SU-DHL-6 (cell line): ENCODE measurements around the gene CYP2A6.

Experiments used
- H2AFZ ChIP-seq: fragments of 200-600 bp; sonication (generic); 2 replicates; pipeline ENCODE4 v1.6.1; 2014; ENCODE audit warnings: low read depth, mild to moderate bottlenecking, moderate library complexity, mixed read lengths, antibody characterized with exemption, low read length; ENCODE audit not compliant: severe bottlenecking
- H3F3A ChIP-seq: fragments of 200-600 bp; shearing (Covaris generic); 2 replicates; pipeline ENCODE4 v1.6.0; 2016; ENCODE audit warnings: antibody characterized with exemption, mild to moderate bottlenecking; ENCODE audit not compliant: insufficient read depth
- H3K27ac ChIP-seq: fragments of 200-600 bp; sonication (generic); 2 replicates; pipeline ENCODE4 v1.5.1; 2016; ENCODE audit warnings: low read depth, mild to moderate bottlenecking, low read length, moderate library complexity, mixed read lengths
- H3K27me3 ChIP-seq: fragments of 200-600 bp; sonication (generic), shearing (Covaris generic); 2 replicates; pipeline ENCODE4 v1.6.0; 2014; ENCODE audit warnings: mild to moderate bottlenecking, low read length
- H3K36me3 ChIP-seq: fragments of 200-600 bp; sonication (generic); 2 replicates; pipeline ENCODE4 v1.6.1; 2014; ENCODE audit warnings: mild to moderate bottlenecking, low read length, mixed read lengths
- H3K4me2 ChIP-seq: fragments of 300-600, 200-600 bp; shearing (Covaris generic), sonication (generic); 2 replicates; pipeline ENCODE4 v1.6.0; 2014; ENCODE audit warnings: low read length, low read depth, mild to moderate bottlenecking; ENCODE audit not compliant: poor library complexity, severe bottlenecking
- H3K4me3 ChIP-seq: fragments of 200-600 bp; sonication (generic); 2 replicates; pipeline ENCODE4 v1.5.1; 2014; ENCODE audit warnings: antibody characterized with exemption, low read length, mild to moderate bottlenecking, mixed read lengths; ENCODE audit not compliant: insufficient read depth, poor library complexity, severe bottlenecking
- H3K79me2 ChIP-seq: fragments of 200-600 bp; sonication (generic); 2 replicates; pipeline ENCODE4 v1.6.1; 2014; ENCODE audit warnings: mild to moderate bottlenecking, low read length, moderate library complexity; ENCODE audit not compliant: insufficient read depth
- H3K9ac ChIP-seq: fragments of 200-600 bp; sonication (generic); 2 replicates; pipeline ENCODE4 v1.7.0; 2014; ENCODE audit warnings: mild to moderate bottlenecking, low read length
- H3K9me2 ChIP-seq: fragments of 200-600 bp; sonication (generic); replicated peaks from 2 replicates; pipeline ENCODE4 v1.6.1; 2014; ENCODE audit warnings: low read length; ENCODE audit not compliant: insufficient read depth
- H3K9me3 ChIP-seq: fragments of 200-600 bp; sonication (generic); 2 replicates; pipeline ENCODE4 v1.6.1; 2014; ENCODE audit warnings: low read length, mixed read lengths; ENCODE audit not compliant: insufficient read depth
- H4K20me1 ChIP-seq: fragments of 200-600 bp; sonication (generic); 2 replicates; pipeline ENCODE4 v1.6.1; 2014; ENCODE audit warnings: low read depth, mild to moderate bottlenecking, antibody characterized with exemption, low read length, moderate library complexity, mixed read lengths
- EZH2phosphoT487 ChIP-seq: fragments of 200-600 bp; sonication (generic), shearing (Covaris generic); conservative IDR thresholded peaks from 2 replicates; pipeline ENCODE4 v1.6.1; 2018; ENCODE audit warnings: mild to moderate bottlenecking, antibody characterized with exemption, low read length, moderate library complexity, mixed read lengths
- TF ChIP-seq, protein P1 (sequence below): fragments of 200-600 bp; sonication (generic); IDR thresholded peaks from one replicate; pipeline ENCODE4 v1.5.1; 2017; ENCODE audit warnings: antibody characterized with exemption, mild to moderate bottlenecking, low read length, moderate library complexity; ENCODE audit not compliant: insufficient read depth, poor library complexity, severe bottlenecking

Gene CYP2A6

DNA sequence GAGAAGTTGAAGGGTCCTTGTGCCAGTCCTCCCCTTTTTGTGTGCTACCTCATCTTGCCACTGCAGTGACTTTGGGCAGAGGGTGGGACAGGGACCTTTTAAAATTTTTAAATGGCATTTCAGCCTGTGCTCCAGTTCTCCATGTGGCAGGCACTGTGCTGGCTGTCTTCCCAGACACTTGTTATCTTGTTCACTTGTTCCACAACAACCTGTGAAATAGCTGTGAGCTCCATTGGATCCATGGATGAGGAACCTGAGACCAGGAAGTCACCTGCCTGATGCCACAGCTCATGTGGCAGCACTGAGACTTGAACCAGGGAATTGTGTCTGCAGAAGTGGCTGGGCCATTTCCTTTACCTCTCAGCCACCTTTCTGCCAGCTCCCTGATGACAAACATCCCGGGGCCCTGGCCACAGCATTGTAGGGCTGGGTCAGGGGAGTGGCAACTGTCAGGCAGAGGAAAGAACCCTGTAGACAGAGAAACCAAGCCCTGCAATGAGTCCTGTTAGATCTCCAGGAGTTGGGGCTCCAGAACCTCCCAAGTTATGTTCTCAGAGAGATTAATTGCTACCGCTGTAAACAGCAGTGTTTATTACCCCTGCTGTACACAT lies 44.9 kb downstream of the CYP2A6 start:
- peaks cover 3% of the 10 kb centered on the region; the same call in 1 of the 2 replicates for H3F3A ChIP-seq
- no peak overlapping the region for H3K4me3 ChIP-seq
- no peaks in the 10 kb centered on the region for H3K9me2 ChIP-seq
- H3K9ac ChIP-seq: no peak overlapping the region
- H3K9me3 ChIP-seq: no peaks in the 10 kb centered on the region
- H2AFZ ChIP-seq: no peak overlapping the region
- no peak overlapping the region for H3K4me2 ChIP-seq
- no peaks in the 10 kb centered on the region for H3K36me3 ChIP-seq
- no peak for TF ChIP-seq EZH2phosphoT487
- TF ChIP-seq, protein P1, sequence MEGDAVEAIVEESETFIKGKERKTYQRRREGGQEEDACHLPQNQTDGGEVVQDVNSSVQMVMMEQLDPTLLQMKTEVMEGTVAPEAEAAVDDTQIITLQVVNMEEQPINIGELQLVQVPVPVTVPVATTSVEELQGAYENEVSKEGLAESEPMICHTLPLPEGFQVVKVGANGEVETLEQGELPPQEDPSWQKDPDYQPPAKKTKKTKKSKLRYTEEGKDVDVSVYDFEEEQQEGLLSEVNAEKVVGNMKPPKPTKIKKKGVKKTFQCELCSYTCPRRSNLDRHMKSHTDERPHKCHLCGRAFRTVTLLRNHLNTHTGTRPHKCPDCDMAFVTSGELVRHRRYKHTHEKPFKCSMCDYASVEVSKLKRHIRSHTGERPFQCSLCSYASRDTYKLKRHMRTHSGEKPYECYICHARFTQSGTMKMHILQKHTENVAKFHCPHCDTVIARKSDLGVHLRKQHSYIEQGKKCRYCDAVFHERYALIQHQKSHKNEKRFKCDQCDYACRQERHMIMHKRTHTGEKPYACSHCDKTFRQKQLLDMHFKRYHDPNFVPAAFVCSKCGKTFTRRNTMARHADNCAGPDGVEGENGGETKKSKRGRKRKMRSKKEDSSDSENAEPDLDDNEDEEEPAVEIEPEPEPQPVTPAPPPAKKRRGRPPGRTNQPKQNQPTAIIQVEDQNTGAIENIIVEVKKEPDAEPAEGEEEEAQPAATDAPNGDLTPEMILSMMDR: no peak
- peaks cover 61% of the 10 kb centered on the region for H3K79me2 ChIP-seq
- no peak overlapping the region for H3K27ac ChIP-seq
- no peaks in the 10 kb centered on the region for H3K27me3 ChIP-seq
- H4K20me1 ChIP-seq: no peaks in the 10 kb centered on the region

DNA sequence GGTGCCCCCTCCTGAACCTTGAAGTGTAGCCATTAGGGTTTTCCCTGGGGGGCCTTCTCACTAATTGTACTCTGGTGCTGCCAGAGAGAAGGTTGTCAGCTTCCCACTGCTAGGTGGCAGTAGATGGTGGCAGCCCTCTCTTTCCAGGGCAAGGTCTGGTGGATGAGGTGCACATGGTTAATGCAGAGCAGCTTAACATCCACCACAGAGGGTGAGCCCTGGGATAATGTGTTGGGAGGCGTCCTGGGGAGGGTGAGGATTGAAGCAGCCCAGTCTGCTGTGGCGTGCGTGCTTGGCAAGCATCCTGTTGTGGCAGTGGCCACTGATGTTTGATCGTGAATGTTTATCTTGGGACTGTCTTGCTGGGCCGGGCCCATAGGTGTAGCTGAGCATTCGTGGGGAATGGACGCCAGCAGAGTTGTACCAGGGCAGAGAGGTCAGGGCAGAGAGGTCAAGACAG lies 45.4 kb downstream of the CYP2A6 start:
- H3K4me2 ChIP-seq: no peak overlapping the region
- no peak overlapping the region for H3K9ac ChIP-seq
- H4K20me1 ChIP-seq: no peaks in the 10 kb centered on the region
- TF ChIP-seq EZH2phosphoT487: no peak
- TF ChIP-seq, protein P1: no peak
- peak overlapping the region; percentile 60; the same call in 1 of the 2 replicates for H3K27ac ChIP-seq
- H3K27me3 ChIP-seq: no peaks in the 10 kb centered on the region
- H3K79me2 ChIP-seq: peaks cover 67% of the 10 kb centered on the region
- H2AFZ ChIP-seq: no peak overlapping the region
- peaks cover 3% of the 10 kb centered on the region; the same call in 1 of the 2 replicates for H3F3A ChIP-seq
- no peak overlapping the region for H3K4me3 ChIP-seq
- H3K36me3 ChIP-seq: no peaks in the 10 kb centered on the region
- no peaks in the 10 kb centered on the region for H3K9me2 ChIP-seq
- H3K9me3 ChIP-seq: no peaks in the 10 kb centered on the region

DNA sequence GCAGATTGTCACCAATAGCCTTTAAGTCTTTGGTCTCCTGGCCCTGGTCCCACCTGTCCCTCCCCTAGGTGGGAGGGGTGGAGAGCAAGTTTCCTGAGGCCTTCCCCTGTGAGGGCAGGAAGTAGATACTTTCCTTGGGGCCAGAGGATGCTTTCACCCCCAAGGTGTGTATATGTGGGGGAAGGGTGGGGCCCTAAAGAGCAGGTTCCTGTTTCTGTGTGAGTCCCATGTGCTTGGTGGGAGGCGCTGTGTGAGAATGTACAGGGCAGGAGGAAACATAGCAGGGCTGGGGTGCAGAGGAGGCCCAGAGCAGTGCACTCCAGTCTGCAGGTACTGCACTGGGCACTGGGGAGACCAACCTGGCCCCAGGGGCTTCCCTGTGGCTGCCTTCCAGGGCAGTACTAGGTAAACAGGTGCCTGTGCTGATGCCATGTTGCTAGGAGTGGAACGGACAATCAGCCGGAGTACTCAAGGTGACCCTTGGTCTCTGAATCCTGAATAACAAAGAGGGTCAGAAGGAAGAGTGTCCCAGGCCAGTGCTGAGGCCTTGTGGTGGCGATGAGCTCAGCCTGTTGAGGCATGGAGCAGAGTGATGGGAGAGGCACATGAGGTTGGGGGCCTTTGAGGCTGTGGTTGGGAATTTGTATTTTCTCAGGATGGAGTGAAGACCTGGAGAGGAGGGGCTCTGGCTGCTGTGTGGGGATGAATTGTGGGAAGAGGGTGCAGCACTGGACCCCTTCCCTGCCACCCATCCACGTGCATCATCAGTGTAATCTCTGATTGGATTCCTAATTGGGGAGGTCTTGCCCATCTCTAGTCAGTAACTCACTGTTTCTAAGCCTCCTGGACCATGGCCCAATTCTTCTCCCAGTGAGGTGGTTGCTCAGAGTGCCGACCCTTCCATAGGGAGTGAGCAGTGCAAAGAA lies 46.1 kb downstream of the CYP2A6 start:
- H2AFZ ChIP-seq: no peak overlapping the region
- no peaks in the 10 kb centered on the region for H3K27me3 ChIP-seq
- H3K9me3 ChIP-seq: no peaks in the 10 kb centered on the region
- H3K79me2 ChIP-seq: peaks cover 72% of the 10 kb centered on the region
- peak overlapping the region; percentile 95 for H3K9ac ChIP-seq
- H3K4me3 ChIP-seq: no peak overlapping the region
- H3K36me3 ChIP-seq: no peaks in the 10 kb centered on the region
- no peaks in the 10 kb centered on the region for H4K20me1 ChIP-seq
- no peak for TF ChIP-seq EZH2phosphoT487
- TF ChIP-seq, protein P1: no peak
- peak overlapping the region; percentile 83 for H3K4me2 ChIP-seq
- peaks cover 3% of the 10 kb centered on the region; the same call in 1 of the 2 replicates for H3F3A ChIP-seq
- peak overlapping the region; percentile 60 for H3K27ac ChIP-seq
- no peaks in the 10 kb centered on the region for H3K9me2 ChIP-seq
